Upper lobe of left lung (tissue), 6 donors: ENCODE data around the gene HIVEP2. TPM values are rescaled to one million over a fixed set of nuclear protein-coding genes. Genes with fewer than 3 reads are reported as not detected.

ENCODE experiments used
- ATAC-seq, 2 donors: fragments of 200-7000 bp; cut with Tn5 transposase; one replicate each; pipeline ENCODE4 v1.9.1; 2022; ENCODE audit warnings: mild to moderate bottlenecking in 2 of 2, moderate library complexity in 2 of 2; ENCODE audit not compliant: low FRiP score in 2 of 2
- DNase-seq, 2 donors: peaks; one replicate each; pipeline ENCODE4 v3.0.0-alpha.2; 2019 to 2020
- H3K27ac ChIP-seq, 4 donors: fragments of 200-600 bp; sonication (generic); one replicate each; pipeline ENCODE4 v1.5.1; 2016 to 2019
- H3K27me3 ChIP-seq, 4 donors: fragments of 200-600 bp; sonication (generic); one replicate each; pipeline ENCODE4 v1.5.1; 2017 to 2019
- H3K36me3 ChIP-seq, 4 donors: fragments of 200-600 bp; sonication (generic); one replicate each; pipeline ENCODE4 v1.5.1; 2016 to 2019
- H3K4me1 ChIP-seq, 4 donors: fragments of 200-600 bp; sonication (generic); one replicate each; pipeline ENCODE4 v1.5.1; 2018 to 2019
- H3K4me3 ChIP-seq, 4 donors: fragments of 200-600 bp; sonication (generic); one replicate each; pipeline ENCODE4 v1.5.1; 2017 to 2019; ENCODE audit warnings: mild to moderate bottlenecking in 2 of 4, moderate library complexity in 1 of 4
- H3K9me3 ChIP-seq, 4 donors: fragments of 200-600 bp; sonication (generic); one replicate each; pipeline ENCODE4 v1.5.1; 2018 to 2019
- CTCF ChIP-seq, 6 experiments: fragments of 450-650 bp in 4 of 6; fragments of 200-600 bp in 2 of 6; sonication (generic) in 2 of 6; IDR thresholded peaks; one replicate each; pipeline ENCODE4 v1.5.1; 2016 to 2019; ENCODE audit warnings: antibody characterized with exemption in 6 of 6
- EP300 ChIP-seq, 4 donors: sonication (generic); formaldehyde crosslinking; IDR thresholded peaks; one replicate each; pipeline ENCODE4 v1.5.1; 2017; ENCODE audit warnings: antibody characterized with exemption in 4 of 4, control low read depth in 2 of 4
- POLR2A ChIP-seq, 4 donors: fragments of 450-650 bp; IDR thresholded peaks; one replicate each; pipeline ENCODE4 v1.5.1; 2016 to 2017; ENCODE audit warnings: antibody characterized with exemption in 4 of 4, mild to moderate bottlenecking in 2 of 4
- POLR2AphosphoS5 ChIP-seq, 2 donors: sonication (generic); formaldehyde crosslinking; IDR thresholded peaks; one replicate each; pipeline ENCODE4 v1.5.1; 2017; ENCODE audit warnings: antibody characterized with exemption in 2 of 2
- WGBS, 2 donors: methylation state at CpG; one replicate each; pipeline ENCODE4 v1.1.5; 2017 to 2018; 5-methylcytosine and 5-hydroxymethylcytosine counted together
- total RNA-seq, 6 donors: library from RNA; depleted of rRNA in 4 of 6; stranded (reverse); fragments of >200 nt in 4 of 6; gene quantifications; one replicate each; pipeline versions ENCODE4 v1.1.0 to v1.2.1, GENCODE V29; 2016 to 2021
- donor health status: DM: no; HTN: no; CAD: no; lungs with moderate emphysema.
- donor health status: DM: no; HTN: yes; CAD: no; lungs with severe emphysema.

Gene HIVEP2
- total RNA-seq, 6 donors from 2014 or later: 10.4 to 32.5 (median 19.6) TPM

- TF ChIP-seq POLR2A (IDR thresholded peaks at IDR 0.05) (peak in 3 of 4 donors; percentile 65 to 91 (median 80)), CTCF (IDR thresholded peaks at IDR 0.05) (peak in 1 of 6 experiments; percentile 19), POLR2AphosphoS5 (IDR thresholded peaks at IDR 0.05) (peak; percentile 94 to 96), EP300 (IDR thresholded peaks at IDR 0.05) (peak; percentile 49 to 96 (median 90))
- WGBS, 2 donors: 0 to 5% methylated on average over 19 to 54 of the region's 54 CpGs
- Histone ChIP-seq H3K9me3 (no peaks in the 10 kb centered on the region), H3K36me3 (no peaks in the 10 kb centered on the region), H3K27me3 (no peaks in the 10 kb centered on the region), H3K27ac (peak overlapping the region; percentile 97 to 100 (median 99)), H3K4me3 (peak overlapping the region; percentile 66 to 84 (median 80)), H3K4me1 (peaks cover 13 to 16% (median 14%) of the 10 kb centered on the region in 4 donors)
- DNase-seq (peak; percentile 84 to 91), ATAC-seq (peak; percentile 64 to 70)
Measured at GRCh38 chr6:142944124-142945048, 590 bp downstream of the HIVEP2 start.

- DNase-seq: no peak
- TF ChIP-seq CTCF (IDR thresholded peaks at IDR 0.05): no peak
- TF ChIP-seq EP300 (IDR thresholded peaks at IDR 0.05): no peak
- TF ChIP-seq POLR2A (IDR thresholded peaks at IDR 0.05): no peak
- no peak for TF ChIP-seq POLR2AphosphoS5 (IDR thresholded peaks at IDR 0.05)
- peak overlapping the region in 3 of 4 donors; percentile 78 to 84 (median 81) for H3K4me3 ChIP-seq
- H3K4me1 ChIP-seq: peaks cover 13 to 16% (median 14%) of the 10 kb centered on the region in 4 donors
- H3K27me3 ChIP-seq: no peaks in the 10 kb centered on the region
- WGBS, 2 donors: 21 to 22% methylated on average over 8 of the region's 8 CpGs
- H3K36me3 ChIP-seq: no peaks in the 10 kb centered on the region
- no peaks in the 10 kb centered on the region for H3K9me3 ChIP-seq
- ATAC-seq: no peak
- peak overlapping the region; percentile 97 to 100 (median 99) for H3K27ac ChIP-seq
Measured at GRCh38 chr6:142943711-142944123, 1.3 kb downstream of the HIVEP2 start.

GRCh38 chr6:142942805-142943227, 2.2 kb downstream of the HIVEP2 start:
- no peak for ATAC-seq
- Histone ChIP-seq H3K9me3 (no peaks in the 10 kb centered on the region), H3K4me3 (no peak overlapping the region), H3K36me3 (no peaks in the 10 kb centered on the region), H3K4me1 (peaks cover 13 to 16% (median 15%) of the 10 kb centered on the region in 4 donors), H3K27me3 (no peaks in the 10 kb centered on the region), H3K27ac (peak overlapping the region in 1 of 4 donors; percentile 99)
- no peak for DNase-seq
- WGBS, 2 donors: 68 to 69% methylated on average over 3 of the region's 3 CpGs
- TF ChIP-seq POLR2AphosphoS5 (IDR thresholded peaks at IDR 0.05): no peak
- peak; percentile 35 to 67 (median 53) for TF ChIP-seq CTCF (IDR thresholded peaks at IDR 0.05)

GRCh38 chr6:142942238-142942637, 2.7 kb downstream of the HIVEP2 start:
- Histone ChIP-seq H3K27ac (no peak overlapping the region), H3K9me3 (no peaks in the 10 kb centered on the region), H3K36me3 (no peaks in the 10 kb centered on the region), H3K27me3 (no peaks in the 10 kb centered on the region), H3K4me1 (peaks cover 13 to 16% (median 15%) of the 10 kb centered on the region in 4 donors), H3K4me3 (no peak overlapping the region)
- 64 to 65% methylated on average over 1 of the region's 1 CpG for WGBS, 2 donors
- no peak for DNase-seq
- ATAC-seq: no peak
- no peak for TF ChIP-seq CTCF (IDR thresholded peaks at IDR 0.05)
